ENCODE data around the gene ANKRD10.

GRCh38 chr13:110907301-110907700 lies 7.6 kb downstream of the ANKRD10 start:
- TF ChIP-seq CTCF (IDR thresholded peaks at IDR 0.05), result no peak
- no peak for TF ChIP-seq POLR2A (IDR thresholded peaks at IDR 0.05)
- no peak for TF ChIP-seq EP300 (IDR thresholded peaks at IDR 0.05)
- TF ChIP-seq POLR2AphosphoS5 (IDR thresholded peaks at IDR 0.05), result no peak
